Measurements from ENCODE around the gene CCDC154. TPM values are rescaled to one million over a fixed set of nuclear protein-coding genes. Genes with fewer than 3 reads are reported as not detected.

The CCDC154 gene
- total and polyA plus RNA-seq, 9 of the 15 experiments (the other 6 are each of a cell fraction or from before 2014, with no cell fraction given), result 0.15 to 1.4 (median 0.20) TPM; not detected in 5

GRCh38 chr16:1433756-1434155 lies 10.6 kb downstream of the CCDC154 start (continued):
- TF ChIP-seq CHAMP1 (IDR thresholded peaks at IDR 0.05) (no peak), ZNF431 (CRISPR knock-in tag; IDR thresholded peaks at IDR 0.05) (no peak), ZNF280A (IDR thresholded peaks at IDR 0.05; ENCODE audit: low read depth, partially characterized antibody) (no peak), MEF2A (IDR thresholded peaks at IDR 0.05; ENCODE audit: control insufficient read depth, low read depth, low read length) (no peak), TCF7 (IDR thresholded peaks at IDR 0.05; ENCODE audit: borderline replicate concordance) (no peak)

GRCh38 chr16:1433263-1433560 lies 11.1 kb downstream of the CCDC154 start:
- ChIA-PET POLR2A (interaction anchor here (0.7 to 1.2 kb wide), 4 partner anchors 8 to 17 kb away, joined by 3 to 9 read pairs (median 4); partner anchors contain the start of genes CCDC154 and UQCC4), CTCF (ENCODE audit: low intra/inter-chr PET ratio) (no interaction called here)
- DNase-seq (ENCODE audit: extremely low read depth in 1 of 4, low spot score in 3 of 4), result no peak
- no peak overlapping the region for H3K4me3 ChIP-seq
- WGBS (ENCODE audit: insufficient coverage, low coverage, missing lambda C conversion rate), result 18% methylated on average over 8 of the region's 14 CpGs
- no peak overlapping the region for H3K9ac ChIP-seq (ENCODE audit: insufficient read depth in 1 of 2, low read depth in 2 of 2, low read length in 2 of 2)
- no peak for ATAC-seq
- H2AFZ ChIP-seq (ENCODE audit: low read depth, low read length), result no peak overlapping the region
- BruUV-seq (replicated peaks), result no TSS peak
- no peaks in the 10 kb centered on the region for H3K36me3 ChIP-seq (ENCODE audit: control insufficient read depth, insufficient read depth, low read length)
- TF ChIP-seq POLR2G (IDR thresholded peaks at IDR 0.05; ENCODE audit: low read depth, low read length), result 0 out of 2 replicates have a peak, but pooled peaks have one; percentile 13
- TF ChIP-seq, protein P1, sequence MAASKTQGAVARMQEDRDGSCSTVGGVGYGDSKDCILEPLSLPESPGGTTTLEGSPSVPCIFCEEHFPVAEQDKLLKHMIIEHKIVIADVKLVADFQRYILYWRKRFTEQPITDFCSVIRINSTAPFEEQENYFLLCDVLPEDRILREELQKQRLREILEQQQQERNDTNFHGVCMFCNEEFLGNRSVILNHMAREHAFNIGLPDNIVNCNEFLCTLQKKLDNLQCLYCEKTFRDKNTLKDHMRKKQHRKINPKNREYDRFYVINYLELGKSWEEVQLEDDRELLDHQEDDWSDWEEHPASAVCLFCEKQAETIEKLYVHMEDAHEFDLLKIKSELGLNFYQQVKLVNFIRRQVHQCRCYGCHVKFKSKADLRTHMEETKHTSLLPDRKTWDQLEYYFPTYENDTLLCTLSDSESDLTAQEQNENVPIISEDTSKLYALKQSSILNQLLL (CRISPR knock-in tag; IDR thresholded peaks at IDR 0.05; ENCODE audit: borderline replicate concordance), result no peak
- 0 out of 2 replicates have a peak, but pooled peaks have one; percentile 5 for TF ChIP-seq ZFX (CRISPR knock-in tag; IDR thresholded peaks at IDR 0.05)
- in situ Hi-C loops (cut with MboI), result no loop called here
- H4K20me1 ChIP-seq (replicated peaks; ENCODE audit: control insufficient read depth, insufficient read depth, low read length), result no peaks in the 10 kb centered on the region
- no peaks in the 10 kb centered on the region for H3K9me3 ChIP-seq (replicated peaks; ENCODE audit: control insufficient read depth, insufficient read depth, low read depth, low read length)
- no peak for FAIRE-seq
- H3K4me2 ChIP-seq (ENCODE audit: insufficient read depth, low read length), result no peak overlapping the region
- peaks cover 0 to 94% of the 10 kb centered on the region in 2 experiments; a peak in 3 of 5 replicates for H3K4me1 ChIP-seq (replicated peaks in 1 of 2; ENCODE audit: control insufficient read depth in 2 of 2, insufficient read depth in 2 of 2, low read length in 2 of 2)
- no peak overlapping the region for H3K27ac ChIP-seq (ENCODE audit: extremely low read depth, low read depth, low read length)
- peaks cover 0 to 15% of the 10 kb centered on the region in 2 experiments; a peak in 2 of 5 replicates for H3K27me3 ChIP-seq (ENCODE audit: control insufficient read depth in 2 of 2, insufficient read depth in 2 of 2, low read length in 2 of 2)
- intact Hi-C loops (cut with micrococcal nuclease), result no loop called here
- H3K9me1 ChIP-seq (ENCODE audit: control insufficient read depth, insufficient read depth, low read length), result no peaks in the 10 kb centered on the region
- H3K79me2 ChIP-seq (ENCODE audit: control insufficient read depth, insufficient read depth, low read length), result no peaks in the 10 kb centered on the region
